Measurements from ENCODE around the gene LCNL1.

LCNL1 gene

GRCh38 chr9:136942112-136942880 lies 40.5 kb upstream of the LCNL1 start:
- Histone ChIP-seq H3K9me3 (ENCODE audit: control insufficient read depth, low read length) (no peaks in the 10 kb centered on the region), H3K27ac (ENCODE audit: low read depth, low read length, severe bottlenecking) (no peak overlapping the region), H3K4me3 (ENCODE audit: extremely low read depth, insufficient read depth, low read length, poor library complexity, severe bottlenecking) (no peak overlapping the region), H3K36me3 (ENCODE audit: control insufficient read depth, insufficient read depth, low read length) (peaks cover 54% of the 10 kb centered on the region), H3K4me1 (ENCODE audit: control insufficient read depth, insufficient read depth, low read length, poor library complexity, severe bottlenecking) (peaks cover 4% of the 10 kb centered on the region)
- 96 to 97% methylated on average over 49 to 60 of the region's 60 CpGs for WGBS, 2 experiments (ENCODE audit: insufficient coverage in 2 of 2)

DNA sequence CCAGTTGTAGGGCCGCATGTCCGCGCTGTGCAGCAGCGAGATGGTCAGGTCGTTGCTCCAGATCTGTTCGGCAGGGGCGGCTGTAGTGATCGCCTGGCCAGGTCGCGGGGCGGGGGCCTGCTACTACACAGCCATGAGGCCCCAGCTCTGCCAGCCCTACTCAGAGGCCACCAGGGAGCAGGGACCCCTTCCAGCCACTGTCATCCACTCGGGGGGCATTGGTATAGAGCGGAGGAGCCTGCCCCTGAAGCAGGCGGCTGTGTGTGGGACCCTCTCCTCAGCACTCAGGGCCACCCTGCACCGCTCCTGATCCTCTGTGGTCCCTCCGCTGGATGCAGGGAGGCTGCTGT lies 39.9 kb upstream of the LCNL1 start:
- H3K27ac ChIP-seq (ENCODE audit: low read depth, low read length, severe bottlenecking): no peak overlapping the region
- 98 to 100% methylated on average over 7 to 12 of the region's 16 CpGs for WGBS, 2 experiments (ENCODE audit: insufficient coverage in 2 of 2)
- peaks cover 4% of the 10 kb centered on the region for H3K4me1 ChIP-seq (ENCODE audit: control insufficient read depth, insufficient read depth, low read length, poor library complexity, severe bottlenecking)
- H3K9me3 ChIP-seq (ENCODE audit: control insufficient read depth, low read length): no peaks in the 10 kb centered on the region
- peaks cover 49% of the 10 kb centered on the region for H3K36me3 ChIP-seq (ENCODE audit: control insufficient read depth, insufficient read depth, low read length)
- peak overlapping the region; percentile 82 for H3K4me3 ChIP-seq (ENCODE audit: extremely low read depth, insufficient read depth, low read length, poor library complexity, severe bottlenecking)

GRCh38 chr9:136943291-136944211 lies 39.2 kb upstream of the LCNL1 start:
- peaks cover 46% of the 10 kb centered on the region for H3K36me3 ChIP-seq (ENCODE audit: control insufficient read depth, insufficient read depth, low read length)
- H3K27ac ChIP-seq (ENCODE audit: low read depth, low read length, severe bottlenecking): no peak overlapping the region
- 32 to 33% methylated on average over 53 to 57 of the region's 61 CpGs for WGBS, 2 experiments (ENCODE audit: insufficient coverage in 2 of 2)
- peaks cover 4% of the 10 kb centered on the region for H3K4me1 ChIP-seq (ENCODE audit: control insufficient read depth, insufficient read depth, low read length, poor library complexity, severe bottlenecking)
- peak overlapping the region; percentile 82 for H3K4me3 ChIP-seq (ENCODE audit: extremely low read depth, insufficient read depth, low read length, poor library complexity, severe bottlenecking)
- no peaks in the 10 kb centered on the region for H3K9me3 ChIP-seq (ENCODE audit: control insufficient read depth, low read length)

- H3K27ac ChIP-seq (ENCODE audit: low read depth, low read length, severe bottlenecking): no peak overlapping the region
- H3K4me1 ChIP-seq (ENCODE audit: control insufficient read depth, insufficient read depth, low read length, poor library complexity, severe bottlenecking): peaks cover 4% of the 10 kb centered on the region
- no peaks in the 10 kb centered on the region for H3K9me3 ChIP-seq (ENCODE audit: control insufficient read depth, low read length)
- 0 to 1% methylated on average over 35 to 39 of the region's 45 CpGs for WGBS, 2 experiments (ENCODE audit: insufficient coverage in 2 of 2)
- H3K4me3 ChIP-seq (ENCODE audit: extremely low read depth, insufficient read depth, low read length, poor library complexity, severe bottlenecking): peak overlapping the region; percentile 82
- peaks cover 41% of the 10 kb centered on the region for H3K36me3 ChIP-seq (ENCODE audit: control insufficient read depth, insufficient read depth, low read length)
Measured at GRCh38 chr9:136944212-136944518, 38.6 kb upstream of the LCNL1 start.

- Histone ChIP-seq H3K4me1 (ENCODE audit: control insufficient read depth, insufficient read depth, low read length, poor library complexity, severe bottlenecking) (peaks cover 4% of the 10 kb centered on the region), H3K4me3 (ENCODE audit: extremely low read depth, insufficient read depth, low read length, poor library complexity, severe bottlenecking) (peak within 1 kb of the TSS; percentile 82), H3K27ac (ENCODE audit: low read depth, low read length, severe bottlenecking) (no peak within 1 kb of the TSS), H3K9me3 (ENCODE audit: control insufficient read depth, low read length) (no peaks in the 10 kb centered on the region), H3K36me3 (ENCODE audit: control insufficient read depth, insufficient read depth, low read length) (peaks cover 35% of the 10 kb centered on the region)
- 7 to 8% methylated on average over 62 to 73 of the region's 74 CpGs for WGBS, 2 experiments (ENCODE audit: insufficient coverage in 2 of 2)
Measured at GRCh38 chr9:136944519-136945332, 38.1 kb upstream of the LCNL1 start, which contains the start of the genes C8G and FBXW5. TSS of gene C8G (plus strand) at chr9:136945243. CDS start at chr9:136945321, 78 bp downstream. TSS of gene FBXW5 (minus strand) at chr9:136944738. CDS start at chr9:136944083, 655 bp downstream.

DNA sequence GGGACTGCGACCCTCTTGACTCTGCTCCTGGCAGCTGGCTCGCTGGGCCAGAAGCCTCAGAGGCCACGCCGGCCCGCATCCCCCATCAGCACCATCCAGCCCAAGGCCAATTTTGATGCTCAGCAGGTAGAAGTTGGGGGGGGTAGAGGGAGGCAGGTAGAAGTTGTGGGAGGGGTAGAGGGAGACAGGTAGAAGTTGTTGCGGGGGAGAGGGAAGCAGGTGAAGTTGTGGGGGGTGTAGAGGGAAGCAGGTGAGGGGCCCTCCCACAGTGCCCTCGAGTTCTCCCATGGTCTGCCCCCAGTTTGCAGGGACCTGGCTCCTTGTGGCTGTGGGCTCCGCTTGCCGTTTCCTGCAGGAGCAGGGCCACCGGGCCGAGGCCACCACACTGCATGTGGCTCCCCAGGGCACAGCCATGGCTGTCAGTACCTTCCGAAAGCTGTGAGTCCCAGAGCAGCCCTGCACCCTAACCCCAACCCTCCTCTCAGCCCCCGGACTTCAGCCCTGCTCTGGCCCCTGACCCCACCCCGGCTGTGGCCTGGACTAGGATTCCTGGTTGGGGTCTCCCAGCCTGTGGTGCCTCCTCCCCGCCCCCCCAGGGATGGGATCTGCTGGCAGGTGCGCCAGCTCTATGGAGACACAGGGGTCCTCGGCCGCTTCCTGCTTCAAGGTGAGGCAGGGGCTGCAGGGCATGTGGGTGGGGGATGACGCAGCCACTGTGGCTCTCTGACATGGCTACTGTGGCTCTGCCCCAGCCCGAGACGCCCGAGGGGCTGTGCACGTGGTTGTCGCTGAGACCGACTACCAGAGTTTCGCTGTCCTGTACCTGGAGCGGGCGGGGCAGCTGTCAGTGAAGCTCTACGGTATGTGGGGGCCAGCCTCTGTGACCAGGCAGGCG lies 37.2 kb upstream of the LCNL1 start:
- no peak overlapping the region for H3K4me3 ChIP-seq (ENCODE audit: extremely low read depth, insufficient read depth, low read length, poor library complexity, severe bottlenecking)
- WGBS, 2 experiments (ENCODE audit: insufficient coverage in 2 of 2): 88 to 94% methylated on average over 24 to 29 of the region's 30 CpGs
- peaks cover 4% of the 10 kb centered on the region for H3K4me1 ChIP-seq (ENCODE audit: control insufficient read depth, insufficient read depth, low read length, poor library complexity, severe bottlenecking)
- H3K9me3 ChIP-seq (ENCODE audit: control insufficient read depth, low read length): no peaks in the 10 kb centered on the region
- H3K27ac ChIP-seq (ENCODE audit: low read depth, low read length, severe bottlenecking): no peak overlapping the region
- peaks cover 27% of the 10 kb centered on the region for H3K36me3 ChIP-seq (ENCODE audit: control insufficient read depth, insufficient read depth, low read length)

DNA sequence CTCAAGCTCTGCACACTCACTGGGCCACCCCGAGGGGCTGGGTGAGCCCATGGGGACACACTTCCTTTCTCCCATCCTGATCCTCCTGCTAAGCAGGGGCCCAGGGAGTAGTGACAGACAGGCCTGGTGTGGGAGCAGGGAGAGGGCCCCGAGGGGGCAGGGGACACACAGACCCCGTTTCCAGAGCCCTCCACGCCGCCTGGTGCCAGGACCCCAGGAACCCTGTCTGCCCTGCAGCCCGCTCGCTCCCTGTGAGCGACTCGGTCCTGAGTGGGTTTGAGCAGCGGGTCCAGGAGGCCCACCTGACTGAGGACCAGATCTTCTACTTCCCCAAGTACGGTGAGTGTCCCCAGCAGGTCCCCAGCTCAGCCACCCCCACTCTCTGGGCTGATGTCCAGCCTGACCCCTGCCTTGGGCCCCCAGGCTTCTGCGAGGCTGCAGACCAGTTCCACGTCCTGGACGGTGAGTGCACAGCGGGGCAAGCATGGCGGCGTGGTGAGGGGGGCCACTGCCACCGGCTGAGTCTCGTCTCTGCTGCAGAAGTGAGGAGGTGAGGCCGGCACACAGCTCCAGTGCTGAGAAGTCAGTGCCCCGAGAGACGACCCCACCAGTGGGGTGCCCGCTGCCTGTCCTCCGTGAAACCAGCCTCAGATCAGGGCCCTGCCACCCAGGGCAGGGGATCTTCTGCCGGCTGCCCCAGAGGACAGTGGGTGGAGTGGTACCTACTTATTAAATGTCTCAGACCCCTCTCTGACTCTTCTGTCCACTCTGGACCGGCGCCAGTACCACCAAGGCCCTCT lies 36.4 kb upstream of the LCNL1 start:
- Histone ChIP-seq H3K9me3 (ENCODE audit: control insufficient read depth, low read length) (no peaks in the 10 kb centered on the region), H3K4me3 (ENCODE audit: extremely low read depth, insufficient read depth, low read length, poor library complexity, severe bottlenecking) (no peak overlapping the region), H3K36me3 (ENCODE audit: control insufficient read depth, insufficient read depth, low read length) (peaks cover 18% of the 10 kb centered on the region), H3K27ac (ENCODE audit: low read depth, low read length, severe bottlenecking) (no peak overlapping the region), H3K4me1 (ENCODE audit: control insufficient read depth, insufficient read depth, low read length, poor library complexity, severe bottlenecking) (peaks cover 4% of the 10 kb centered on the region)
- 91 to 92% methylated on average over 21 to 24 of the region's 27 CpGs for WGBS, 2 experiments (ENCODE audit: insufficient coverage in 2 of 2)

GRCh38 chr9:136947028-136947891 lies 35.5 kb upstream of the LCNL1 start:
- Histone ChIP-seq H3K4me3 (ENCODE audit: extremely low read depth, insufficient read depth, low read length, poor library complexity, severe bottlenecking) (no peak overlapping the region), H3K36me3 (ENCODE audit: control insufficient read depth, insufficient read depth, low read length) (peaks cover 10% of the 10 kb centered on the region), H3K9me3 (ENCODE audit: control insufficient read depth, low read length) (no peaks in the 10 kb centered on the region), H3K27ac (ENCODE audit: low read depth, low read length, severe bottlenecking) (no peak overlapping the region), H3K4me1 (ENCODE audit: control insufficient read depth, insufficient read depth, low read length, poor library complexity, severe bottlenecking) (peaks cover 4% of the 10 kb centered on the region)
- 80 to 88% methylated on average over 15 to 21 of the region's 26 CpGs for WGBS, 2 experiments (ENCODE audit: insufficient coverage in 2 of 2)
